Inferior parietal cortex (tissue), 1 donor: ENCODE data around the gene NAIP.
"Not testable (repeated sequence)": the region's sequence is repeated elsewhere in the genome, so short reads cannot be mapped to it uniquely, and the experiment has no call there.

Source experiments
- DNase-seq: peaks from one replicate; pipeline ENCODE4 v3.0.0-alpha.2; 2016; ENCODE audit errors: extremely low spot score

NAIP gene

GRCh38 chr5:70925211-70925562, 100.0 kb downstream of the NAIP start:
- DNase-seq: not testable (repeated sequence)
